ENCODE results near the gene P4HA3.
"Not testable (repeated sequence)": the region's sequence is repeated elsewhere in the genome, so short reads cannot be mapped to it uniquely, and the experiment has no call there.

Gene P4HA3

DNA sequence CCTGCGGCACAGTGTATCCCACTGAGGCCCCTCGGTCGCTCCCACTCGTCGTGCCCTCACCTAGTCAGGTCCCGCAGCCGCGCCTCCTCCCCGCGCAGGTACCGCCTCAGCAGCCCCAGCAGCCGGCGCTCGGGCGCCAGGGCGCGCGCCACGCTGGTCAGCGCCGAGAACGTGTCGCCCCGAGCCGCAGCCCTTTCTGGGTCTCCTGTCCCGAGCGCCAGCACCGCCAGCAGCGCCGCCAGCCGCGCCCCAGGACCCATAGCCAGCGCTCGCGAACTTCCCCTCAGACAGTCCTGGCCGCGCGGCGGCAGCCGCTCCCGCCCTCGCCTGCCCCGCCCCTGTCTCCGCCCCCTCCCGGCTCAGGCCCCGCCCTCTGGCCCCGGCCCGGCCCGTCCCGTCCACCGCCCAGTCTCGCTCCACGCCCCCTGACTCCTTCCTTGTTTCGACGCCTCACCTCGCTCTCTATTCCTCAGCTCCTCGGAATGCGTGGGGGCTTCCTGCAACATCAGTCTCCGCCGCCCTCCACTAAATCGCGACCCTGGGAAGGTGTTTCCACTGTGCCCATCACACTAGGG, at the start of gene P4HA3:
P4HA3 (minus strand) TSS at position 289 of the 575 bp plus-strand sequence; CDS start at position 260, 29 bp downstream.
- DNase-seq: peak; percentile 81

DNA sequence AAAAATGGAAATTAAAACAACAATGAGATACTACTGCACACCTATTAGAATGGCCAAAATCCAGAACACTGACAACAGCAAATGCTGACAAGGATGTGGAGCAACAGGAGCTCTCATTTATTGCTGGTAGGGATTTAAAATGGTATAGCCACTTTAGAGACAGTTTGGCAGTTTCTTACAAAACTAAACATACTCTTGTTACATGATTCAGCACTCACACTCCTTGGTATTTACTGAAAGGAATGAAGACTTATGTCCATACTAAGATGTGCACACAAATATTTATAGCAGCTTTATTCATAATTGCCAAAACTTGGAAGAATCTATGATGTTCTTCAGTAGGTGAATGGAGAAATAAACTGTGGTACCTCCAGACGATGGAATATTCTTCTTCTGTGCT, 46.0 kb upstream of the P4HA3 start:
- DNase-seq: no peak

DNA sequence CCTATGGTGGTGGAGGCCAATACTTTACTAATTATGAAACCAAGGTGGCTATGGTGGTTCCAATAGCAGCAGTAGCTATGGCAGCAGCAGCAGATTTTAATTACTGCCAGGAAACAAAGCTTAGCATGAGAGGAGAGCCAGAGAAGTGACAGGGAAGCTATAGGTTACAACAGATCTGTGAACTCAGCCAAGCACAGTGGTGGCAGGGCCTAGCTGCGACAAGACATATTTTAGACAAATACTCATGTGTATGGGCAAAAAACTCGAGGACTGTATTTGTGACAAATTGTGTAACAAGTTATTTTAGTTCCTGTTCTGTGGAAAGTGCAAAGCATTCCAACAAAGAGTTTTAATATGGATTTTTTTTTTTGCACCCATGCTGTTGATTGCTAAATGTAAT, 44.2 kb upstream of the P4HA3 start:
- no peak for DNase-seq

DNA sequence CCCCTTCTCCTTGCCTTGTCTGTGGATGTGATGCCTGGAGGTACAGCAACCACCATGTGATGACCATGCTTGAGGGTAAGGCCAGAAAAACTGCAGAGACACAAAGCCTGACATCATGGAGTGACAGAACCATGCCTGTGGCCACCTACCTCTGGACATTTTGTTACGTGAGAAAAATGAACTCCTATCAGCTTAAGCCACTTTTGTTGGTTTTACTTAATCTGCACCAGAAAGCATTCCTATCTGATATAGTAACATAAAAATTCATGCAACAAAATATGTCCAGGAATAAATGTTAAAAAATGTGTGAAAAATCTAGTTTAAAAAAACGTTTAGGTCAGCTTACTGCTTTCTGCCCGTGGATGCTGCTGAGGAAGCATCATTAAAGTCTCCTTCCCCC, 42.6 kb upstream of the P4HA3 start:
- no peak for DNase-seq

DNA sequence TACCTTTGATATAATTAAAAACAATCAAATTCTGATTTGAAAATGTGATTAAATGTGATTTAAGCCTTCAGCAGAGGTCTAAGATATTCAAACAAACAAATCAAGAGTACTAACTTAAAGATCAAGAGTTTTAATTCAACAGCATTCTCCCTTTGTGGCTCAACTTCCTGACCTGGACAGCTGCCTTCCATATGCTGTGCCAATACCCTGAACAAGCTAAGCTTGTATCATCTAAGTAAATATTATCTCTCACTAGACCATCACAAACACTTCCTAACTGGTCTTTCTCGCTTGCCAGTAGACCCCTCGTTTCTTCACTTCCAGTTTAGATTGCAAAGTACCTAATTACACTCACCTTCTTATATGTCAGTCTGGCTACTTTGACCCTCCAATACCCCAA, 35.9 kb upstream of the P4HA3 start:
- DNase-seq: no peak

GRCh38 chr11:74345420-74345819, 34.0 kb upstream of the P4HA3 start:
- no peak for DNase-seq

DNA sequence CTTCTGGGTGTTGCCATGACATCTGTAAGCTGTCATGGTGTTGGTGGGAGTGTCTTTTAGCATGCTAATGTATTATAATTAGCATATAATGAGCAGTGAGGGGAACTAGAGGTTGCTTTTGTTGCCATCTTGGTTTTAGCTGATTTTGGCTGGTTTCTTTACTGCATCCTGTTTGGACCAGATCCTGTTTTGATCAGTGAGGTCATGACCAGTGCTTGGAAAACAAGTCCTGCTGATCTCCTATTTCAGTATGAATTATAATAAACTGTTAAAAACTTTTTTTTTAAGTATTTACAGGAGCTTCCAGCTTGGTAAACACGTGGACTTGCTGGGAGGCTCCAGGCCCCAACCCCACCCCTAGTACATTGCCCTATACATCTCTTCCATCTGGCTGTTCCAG, 30.5 kb upstream of the P4HA3 start:
- no peak for DNase-seq

DNA sequence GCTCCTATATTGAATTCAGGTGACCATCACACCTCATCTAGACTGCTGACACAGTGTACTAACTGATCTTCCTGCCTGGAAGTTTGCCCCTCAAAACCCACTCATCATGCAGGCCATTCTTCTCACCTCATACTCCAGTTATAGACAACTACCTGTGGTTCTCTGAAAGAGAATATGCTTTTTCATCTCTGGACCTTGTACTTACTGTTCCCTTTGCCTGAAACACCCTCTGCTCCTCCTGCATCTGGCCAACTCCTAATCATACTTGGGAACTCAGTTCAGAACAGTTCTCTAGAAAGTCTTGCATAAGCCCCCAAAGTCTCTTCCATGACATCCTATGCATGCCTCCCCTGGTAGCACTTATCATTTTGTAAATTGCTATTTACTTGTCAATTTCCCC, 28.2 kb upstream of the P4HA3 start:
- DNase-seq: no peak

DNA sequence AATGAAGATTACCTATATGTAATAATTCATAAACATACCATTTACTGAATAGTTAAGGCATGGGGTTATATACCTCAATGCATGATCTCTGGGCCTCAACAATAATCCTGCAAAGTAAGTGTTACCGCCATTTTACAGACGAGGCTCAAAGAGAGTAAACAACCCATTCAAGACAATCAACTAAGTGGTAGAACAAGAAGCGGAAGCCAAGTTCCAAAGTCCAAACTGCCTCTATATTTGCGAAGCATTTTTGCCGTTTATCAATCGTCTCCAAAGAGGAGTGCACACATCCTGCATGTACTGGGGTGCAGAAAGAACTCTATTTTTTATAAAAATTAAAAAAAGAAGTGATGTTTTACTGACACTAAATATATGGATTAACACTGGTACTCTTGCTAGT, 27.5 kb upstream of the P4HA3 start:
- no peak for DNase-seq

DNA sequence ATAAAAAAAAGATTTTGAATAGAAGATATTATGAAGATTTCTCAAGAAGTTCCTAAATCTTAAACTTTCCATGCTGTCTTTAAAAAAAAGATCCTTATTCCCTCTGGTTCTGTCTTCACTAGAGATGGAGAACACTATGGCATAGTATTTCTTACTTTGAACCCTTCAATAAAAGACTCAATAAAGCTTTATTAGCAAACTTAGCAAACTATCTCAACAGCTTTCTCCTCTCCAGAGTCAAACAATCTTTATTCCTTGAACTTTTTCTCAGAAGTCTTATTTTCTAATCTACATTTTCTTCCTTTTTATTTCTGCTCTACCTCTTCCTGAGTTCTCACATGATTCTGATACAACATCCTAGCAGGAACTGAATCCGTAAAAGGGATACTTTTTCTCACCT, 21.8 kb upstream of the P4HA3 start:
- no peak for DNase-seq

DNA sequence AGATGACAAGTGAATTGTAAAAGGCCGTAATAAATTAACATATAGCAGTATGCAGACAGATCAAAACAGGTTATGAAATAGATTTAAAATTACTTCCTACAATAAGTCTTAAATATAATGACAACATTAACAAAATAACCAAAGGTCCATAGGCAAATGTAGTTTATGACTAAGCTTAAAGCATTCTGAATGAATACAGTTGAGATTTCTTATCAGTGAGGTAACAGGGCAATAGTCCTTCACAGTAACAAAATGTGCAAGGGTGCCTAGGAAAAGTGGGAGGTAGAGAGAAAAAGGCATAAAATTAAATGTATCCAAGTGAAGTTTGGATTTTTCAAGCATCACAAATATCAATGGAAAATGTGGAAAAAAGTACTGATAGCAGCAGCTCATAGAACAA, 20.9 kb upstream of the P4HA3 start:
- DNase-seq: no peak

- not testable (repeated sequence) for DNase-seq
These were observed 19.6 kb upstream of the P4HA3 start for GRCh38 chr11:74331000-74331399.

GRCh38 chr11:74330075-74330858, 18.8 kb upstream of the P4HA3 start:
- no peak for DNase-seq

DNA sequence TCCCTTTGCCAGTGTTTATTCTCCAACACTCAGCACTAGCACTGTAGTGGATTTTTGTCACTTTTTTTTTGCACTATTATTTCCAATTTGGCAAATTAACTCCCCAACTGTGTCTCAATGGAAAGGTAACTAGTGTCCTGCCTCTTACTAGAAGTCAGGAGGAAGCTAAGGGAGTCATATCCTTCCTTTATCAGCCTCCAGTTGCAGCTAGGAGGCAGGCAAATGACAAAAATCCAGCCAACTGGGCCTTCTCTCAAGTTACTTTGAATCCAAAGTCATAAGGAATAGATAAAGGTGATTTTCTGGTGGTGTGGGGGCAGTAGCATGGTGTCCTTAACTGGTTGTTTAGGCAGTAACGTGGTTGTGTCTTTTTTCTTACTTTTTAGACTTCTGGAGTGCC, 15.6 kb upstream of the P4HA3 start:
- DNase-seq: no peak

DNA sequence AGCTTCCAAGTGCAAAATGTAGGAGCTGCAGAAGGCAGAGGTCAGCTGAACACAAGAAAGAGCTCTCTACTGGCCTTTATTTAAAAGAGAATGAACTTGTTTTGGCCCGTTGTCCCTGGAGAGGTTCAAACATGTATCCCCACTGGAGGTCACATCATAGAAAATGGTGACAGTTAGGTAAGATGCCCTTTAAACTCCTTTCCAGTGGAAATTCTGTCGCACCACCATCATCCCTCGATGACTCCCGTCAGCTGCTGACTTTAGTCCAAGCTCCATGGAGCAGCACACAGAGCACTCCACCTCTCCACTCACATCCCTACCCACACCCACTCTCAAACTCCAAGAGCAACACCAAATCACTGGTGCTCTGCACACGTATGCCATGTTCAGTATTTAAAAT, 15.2 kb upstream of the P4HA3 start:
- DNase-seq: no peak

GRCh38 chr11:74325649-74326645, 14.5 kb upstream of the P4HA3 start:
- no peak for DNase-seq

DNA sequence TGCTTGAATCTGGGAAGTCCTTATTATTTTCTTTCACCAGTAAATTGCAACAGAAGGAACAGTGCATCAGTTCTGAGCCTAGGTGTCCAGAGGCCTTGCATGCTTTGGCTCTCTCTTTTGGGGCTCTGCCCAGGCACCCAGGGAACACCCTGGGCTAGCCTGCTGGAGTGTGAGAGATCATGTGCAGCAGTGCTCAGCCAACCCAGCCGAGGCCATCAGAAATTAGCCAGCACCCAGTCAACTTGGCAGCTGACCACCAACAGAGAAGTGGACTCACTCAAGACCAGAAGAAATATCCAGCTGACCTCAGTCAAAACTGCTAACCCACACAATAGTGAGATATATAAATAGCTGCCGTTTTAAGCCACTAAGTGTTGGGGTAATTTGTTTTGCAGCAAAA, 11.2 kb upstream of the P4HA3 start:
- DNase-seq: no peak

DNA sequence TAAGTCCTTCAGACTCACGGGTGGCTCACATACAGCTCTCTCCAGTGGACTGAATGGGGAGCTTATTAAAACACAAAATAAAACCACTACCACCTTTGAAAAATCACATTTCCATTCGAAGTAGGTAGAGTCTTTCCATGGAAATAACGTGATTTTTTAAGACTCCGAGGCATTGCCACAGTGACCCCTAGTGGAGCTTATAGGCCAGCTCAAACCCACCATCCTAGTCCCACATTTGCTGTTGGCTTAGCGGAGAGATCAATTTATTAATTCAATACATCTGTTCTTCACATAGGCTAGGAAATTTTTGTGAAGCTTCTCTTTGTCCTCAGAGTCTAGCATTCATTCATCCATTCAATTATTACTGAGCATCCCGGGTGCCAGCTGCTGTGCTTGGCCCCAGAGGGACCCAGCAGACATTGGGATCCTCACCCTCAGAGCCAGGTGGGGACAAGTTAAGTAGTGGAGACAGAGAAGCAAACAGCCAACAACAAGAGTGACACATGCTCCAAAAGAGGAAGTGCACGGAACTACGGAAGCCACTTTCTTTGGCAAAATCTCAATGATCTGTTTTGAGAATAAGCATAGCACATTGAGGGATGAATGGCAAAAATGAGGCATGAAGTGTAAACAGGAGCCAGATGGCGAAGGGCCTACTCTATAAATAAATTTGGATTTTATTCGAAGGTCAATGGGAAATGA, 10.2 kb upstream of the P4HA3 start:
- no peak for DNase-seq

GRCh38 chr11:74320538-74320937, 9.1 kb upstream of the P4HA3 start:
- DNase-seq: no peak

DNA sequence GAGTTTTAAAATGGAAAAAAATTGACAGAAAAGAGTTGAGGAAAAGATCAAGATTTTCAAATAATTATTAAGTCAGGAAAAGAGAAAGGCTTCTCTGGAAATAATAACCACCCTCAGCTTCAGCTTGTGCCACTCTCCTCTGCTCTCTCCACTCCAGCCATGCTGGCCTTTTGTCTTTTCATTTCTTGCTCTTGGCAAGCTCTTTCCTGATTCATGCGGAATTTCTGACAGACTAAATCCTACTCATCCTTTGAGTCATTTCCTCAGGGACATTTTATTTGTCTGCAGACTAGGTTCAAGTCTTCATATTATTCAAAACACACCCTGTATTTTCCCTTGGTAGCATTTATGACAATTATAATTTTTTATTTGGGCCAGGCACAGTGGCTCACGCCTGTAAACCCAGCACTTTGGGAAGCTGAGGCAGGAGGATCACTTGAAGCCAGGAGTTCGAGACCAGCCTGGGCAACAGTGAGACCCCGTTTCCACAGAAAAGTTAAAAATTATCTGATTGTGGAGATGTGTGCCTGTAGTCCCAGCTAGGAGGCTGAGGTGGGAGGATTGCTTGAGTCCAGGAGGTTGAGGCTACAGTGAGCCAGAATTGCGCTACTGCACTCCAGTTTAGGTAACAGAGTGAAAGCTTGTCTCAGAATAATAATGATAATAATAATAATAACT, 7.8 kb upstream of the P4HA3 start:
- no peak for DNase-seq

GRCh38 chr11:74318241-74318932, 6.9 kb upstream of the P4HA3 start:
- no peak for DNase-seq

Measured in 8988T (cell line).